Ureter (tissue), 1 donor: ENCODE measurements around the gene MS4A6A. TPM values are rescaled to one million over a fixed set of nuclear protein-coding genes. Genes with fewer than 3 reads are reported as not detected.
"Not testable (repeated sequence)": the region's sequence is repeated elsewhere in the genome, so short reads cannot be mapped to it uniquely, and the experiment has no call there.

ENCODE experiments used
- DNase-seq: peaks from one replicate; pipeline ENCODE4 v3.0.0-alpha.2; 2020; ENCODE audit warnings: low spot score
- total RNA-seq: library from RNA; stranded (reverse); gene quantifications from one replicate; pipeline ENCODE4 v1.2.4, GENCODE V29; 2023
- donor health status: DM: yes; HTN: yes; CAD: no.

The MS4A6A gene
- total RNA-seq, 1 donor from 2014 or later = 51.1 TPM

DNA sequence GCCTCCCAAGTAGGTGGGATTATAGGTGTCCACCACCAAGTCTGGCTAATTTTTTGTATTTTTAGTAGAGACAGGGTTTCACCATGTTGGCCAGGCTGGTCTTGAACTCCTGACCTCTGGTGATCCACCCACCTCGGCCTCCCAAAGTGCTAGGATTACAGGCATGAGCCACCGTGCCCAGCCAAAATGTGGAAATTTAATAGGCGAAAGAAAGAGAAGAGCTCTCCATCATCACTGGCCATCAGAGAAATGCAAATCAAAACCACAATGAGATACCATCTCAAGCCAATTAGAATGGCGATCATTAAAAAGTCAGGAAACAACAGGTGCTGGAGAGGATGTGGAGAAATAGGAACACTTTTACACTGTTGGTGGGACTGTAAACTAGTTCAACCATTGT lies 54.0 kb downstream of the MS4A6A start:
- DNase-seq = not testable (repeated sequence)

GRCh38 chr11:60128376-60128775 lies 54.5 kb downstream of the MS4A6A start:
- DNase-seq = no peak

- DNase-seq = no peak
Observed at GRCh38 chr11:60127311-60127811, 55.5 kb downstream of the MS4A6A start.

DNA sequence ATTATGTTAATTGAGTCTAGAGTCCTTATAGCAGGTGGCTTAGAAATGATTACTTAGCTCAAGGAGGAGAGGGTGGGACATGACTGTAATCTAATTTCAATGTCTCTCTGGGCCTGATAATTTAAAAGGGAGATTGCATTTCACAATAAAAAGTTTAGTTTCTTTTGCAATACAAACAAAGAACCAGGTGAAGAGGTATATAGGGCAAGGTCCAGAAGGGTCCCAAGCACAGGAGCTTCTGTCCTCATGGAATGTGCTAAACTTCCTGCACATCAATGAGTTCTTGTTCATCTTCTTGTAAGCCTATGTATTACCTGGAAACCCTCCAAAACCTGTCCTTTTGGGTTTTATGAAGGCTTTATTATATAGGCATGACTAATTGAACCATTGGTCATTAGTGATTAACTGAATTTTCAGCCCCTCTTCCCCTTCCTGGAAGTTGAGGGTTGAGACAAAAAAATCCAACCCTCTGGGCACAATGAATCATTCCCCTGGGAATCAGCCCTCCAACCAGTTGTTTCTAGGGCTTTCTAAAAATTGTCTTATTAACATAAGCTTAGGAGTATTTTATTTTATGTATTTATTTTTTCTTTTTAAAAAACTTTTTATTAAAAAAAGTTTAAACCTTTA lies 56.8 kb downstream of the MS4A6A start:
- no peak for DNase-seq

DNA sequence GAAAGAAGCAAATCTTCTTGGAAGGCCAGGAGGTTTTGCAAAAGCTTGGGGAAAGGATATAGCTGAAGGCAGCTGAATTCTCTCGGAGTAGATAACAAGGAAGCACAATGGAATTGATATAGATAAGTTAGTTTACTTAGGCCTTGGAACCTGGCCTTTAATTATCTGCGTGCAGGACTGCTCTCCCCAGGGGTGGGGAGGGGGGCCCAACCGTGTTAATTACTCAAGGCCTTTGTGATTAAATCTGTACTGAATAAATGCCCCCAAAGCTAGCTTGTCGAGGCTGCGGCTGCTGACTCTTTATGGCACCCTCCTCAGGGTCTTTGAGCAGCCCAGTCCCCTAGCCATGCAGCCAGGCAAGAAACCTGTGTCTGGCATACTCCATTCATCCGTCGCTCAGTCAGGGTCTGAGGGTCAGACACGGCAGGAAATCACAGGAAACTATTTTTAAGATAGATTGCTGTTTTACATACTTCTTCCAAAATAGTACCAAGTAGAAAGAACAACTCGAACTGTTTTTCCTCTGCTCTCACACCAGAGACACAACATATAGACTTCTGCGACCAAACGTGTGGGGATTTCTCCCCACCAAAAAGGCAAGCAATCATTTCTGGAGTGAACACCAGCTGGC lies 58.0 kb downstream of the MS4A6A start:
- DNase-seq = no peak

Other genes starting within 250 kb of the MS4A6A start
- gene OOSP1, start 244.7 kb downstream of the MS4A6A start, total RNA-seq = not detected
- gene OOSP4A, start 219.1 kb downstream of the MS4A6A start, total RNA-seq = not detected
- gene OOSP4B, start 165.9 kb downstream of the MS4A6A start, total RNA-seq = not detected
- gene OOSP2, start 142.7 kb downstream of the MS4A6A start, total RNA-seq = not detected
- not detected for gene MS4A3, start 126.4 kb downstream of the MS4A6A start, total RNA-seq
- gene MS4A2, start 94.4 kb downstream of the MS4A6A start, total RNA-seq = 3.0 TPM
- 4.7 TPM for gene MS4A4E, start 60.1 kb upstream of the MS4A6A start, total RNA-seq
- gene MS4A4A, start 97.6 kb upstream of the MS4A6A start, total RNA-seq = 8.4 TPM
- gene MS4A6E, start 144.2 kb upstream of the MS4A6A start, total RNA-seq = not detected
- gene MS4A7, start 195.4 kb upstream of the MS4A6A start, total RNA-seq = 33.2 TPM
- gene MS4A14, start 213.4 kb upstream of the MS4A6A start, total RNA-seq = 1.5 TPM
- gene MS4A5, start 246.5 kb upstream of the MS4A6A start, total RNA-seq = not detected